Hepatocyte (in vitro differentiated cells): ENCODE data around the gene XKR7. TPM values are rescaled to one million over a fixed set of nuclear protein-coding genes. Genes with fewer than 3 reads are reported as not detected.

ENCODE experiments used
- DNase-seq: peaks from one replicate; pipeline ENCODE4 v3.0.0-alpha.2; 2016; ENCODE audit warnings: low spot score
- H2AFZ ChIP-seq: fragments of 200-600 bp; sonication (generic); 2 replicates; pipeline ENCODE4 v1.6.0; 2016; ENCODE audit warnings: antibody characterized with exemption, mild to moderate bottlenecking
- H3K27ac ChIP-seq: fragments of 200-600 bp; sonication (generic); 2 replicates; pipeline ENCODE4 v1.5.1; 2016; ENCODE audit warnings: mild to moderate bottlenecking
- H3K27me3 ChIP-seq: fragments of 200-600 bp; sonication (generic); 2 replicates; pipeline ENCODE4 v1.6.1; 2016
- H3K36me3 ChIP-seq: fragments of 200-600 bp; sonication (generic); replicated peaks from 2 replicates; pipeline ENCODE4 v1.5.1; 2016; ENCODE audit warnings: low read depth; ENCODE audit not compliant: insufficient read depth
- H3K4me1 ChIP-seq: fragments of 200-600 bp; sonication (generic); 2 replicates; pipeline ENCODE4 v1.5.1; 2016; ENCODE audit warnings: mild to moderate bottlenecking, moderate library complexity; ENCODE audit not compliant: insufficient read depth
- H3K4me2 ChIP-seq: fragments of 200-600 bp; sonication (generic); 2 replicates; pipeline ENCODE4 v1.6.0; 2016
- H3K4me3 ChIP-seq: fragments of 200-600 bp; sonication (generic); 2 replicates; pipeline ENCODE4 v1.5.1; 2016; ENCODE audit warnings: mild to moderate bottlenecking
- H3K79me2 ChIP-seq: fragments of 200-600 bp; sonication (generic); 2 replicates; pipeline ENCODE4 v1.6.0; 2017; ENCODE audit warnings: mild to moderate bottlenecking
- H3K9me2 ChIP-seq: fragments of 200-600 bp; sonication (generic); replicated peaks from 2 replicates; pipeline ENCODE4 v1.6.0; 2017; ENCODE audit warnings: mild to moderate bottlenecking; ENCODE audit not compliant: insufficient read depth
- H3K9me3 ChIP-seq: fragments of 200-600 bp; sonication (generic); 2 replicates; pipeline ENCODE4 v1.5.1; 2016; ENCODE audit warnings: low read depth, mild to moderate bottlenecking
- H4K20me1 ChIP-seq: fragments of 200-600 bp; sonication (generic); 2 replicates; pipeline ENCODE4 v1.6.0; 2016; ENCODE audit warnings: mild to moderate bottlenecking; ENCODE audit not compliant: insufficient read depth, poor library complexity, severe bottlenecking
- EZH2 ChIP-seq: fragments of 200-600 bp; sonication (generic); IDR thresholded peaks from 2 replicates; pipeline ENCODE4 v1.6.1; 2016; ENCODE audit warnings: antibody characterized with exemption, mild to moderate bottlenecking, borderline replicate concordance
- EZH2phosphoT487 ChIP-seq: fragments of 200-600 bp; sonication (generic); IDR thresholded peaks from one replicate; pipeline ENCODE4 v1.6.1; 2018; ENCODE audit warnings: antibody characterized with exemption, mild to moderate bottlenecking, low read depth, moderate library complexity; ENCODE audit not compliant: unreplicated experiment, severe bottlenecking
- WGBS: methylation state at CpG from one replicate; pipeline ENCODE4 v1.1.6; 2016; ENCODE audit warnings: low lambda C conversion rate; ENCODE audit errors: missing lambda C conversion rate; 5-methylcytosine and 5-hydroxymethylcytosine counted together
- polyA plus RNA-seq: library from polyadenylated mRNA; unstranded; fragments of >200 nt; fragmentation: Nextera tagmentation; extraction: Ambion mirVana; gene quantifications from 2 replicates; pipeline ENCODE4 v1.2.1, GENCODE V29; 2016
- total RNA-seq: library from RNA; depleted of rRNA; stranded (reverse); fragments of >200 nt; gene quantifications from 2 replicates; pipeline ENCODE4 v1.2.3, GENCODE V29; 2014
- TF ChIP-seq, protein P1 (sequence below): fragments of 200-600 bp; sonication (generic); IDR thresholded peaks from 2 replicates; pipeline ENCODE4 v1.5.1; 2016; ENCODE audit warnings: antibody characterized with exemption, mild to moderate bottlenecking; ENCODE audit not compliant: poor library complexity

The XKR7 gene
- total and polyA plus RNA-seq, 2 experiments from 2014 or later, result 0.37 TPM; not detected in 1

DNA sequence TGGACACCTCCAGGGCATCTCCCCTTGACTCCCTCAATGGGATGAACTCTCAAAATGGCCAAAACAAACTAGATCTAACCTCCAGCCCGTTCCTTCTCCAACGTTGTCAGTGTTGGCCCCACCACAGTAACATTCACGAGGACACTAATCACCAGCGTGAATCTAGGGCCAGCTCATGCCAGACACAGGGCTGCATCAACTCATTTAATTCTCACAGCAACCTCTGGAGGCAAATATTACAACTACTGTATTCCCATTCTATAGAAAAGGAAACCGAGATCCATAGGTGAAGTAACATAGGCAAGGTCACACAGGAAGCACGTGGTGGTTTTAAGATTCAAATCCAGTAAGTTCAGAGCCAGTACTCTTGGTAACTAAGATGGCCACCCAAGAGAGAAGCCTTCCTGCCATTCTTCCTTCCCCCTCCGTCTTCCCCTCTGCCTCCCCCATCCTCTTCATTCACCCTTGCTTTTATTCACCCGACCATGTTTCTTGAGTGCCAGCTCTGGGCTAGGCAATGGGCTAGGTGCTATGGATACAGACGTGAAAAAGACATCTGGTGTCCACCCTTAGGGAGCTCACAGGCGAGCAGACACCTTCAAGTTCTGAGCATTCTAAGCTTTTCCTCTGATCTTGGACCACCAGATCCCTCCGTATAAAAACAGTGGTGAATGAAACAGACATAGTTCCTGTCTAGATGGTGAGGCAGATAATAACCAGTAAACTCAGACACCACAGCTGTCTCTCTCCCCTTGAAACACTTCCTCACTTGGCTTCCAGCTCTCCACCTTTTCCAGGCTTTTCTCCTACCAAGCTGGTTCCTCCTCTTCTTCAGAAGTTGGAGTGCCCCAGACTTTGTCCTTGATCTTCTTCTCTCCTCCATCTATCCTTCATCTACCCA is 51.9 kb downstream of the XKR7 start:
- 51% methylated on average over 11 of the region's 11 CpGs for WGBS
- no peak for DNase-seq
- H3K4me1 ChIP-seq, result peaks cover 8% of the 10 kb centered on the region
- peak overlapping the region; percentile 94 for H3K4me2 ChIP-seq
- no peak overlapping the region for H2AFZ ChIP-seq
- H3K36me3 ChIP-seq, result no peaks in the 10 kb centered on the region
- H3K9me3 ChIP-seq, result no peaks in the 10 kb centered on the region
- no peak overlapping the region for H3K27ac ChIP-seq
- H3K4me3 ChIP-seq, result peak overlapping the region; percentile 65
- no peaks in the 10 kb centered on the region for H3K79me2 ChIP-seq
- no peaks in the 10 kb centered on the region for H3K9me2 ChIP-seq
- TF ChIP-seq EZH2phosphoT487, result no peak
- TF ChIP-seq EZH2, result no peak
- TF ChIP-seq, protein P1, sequence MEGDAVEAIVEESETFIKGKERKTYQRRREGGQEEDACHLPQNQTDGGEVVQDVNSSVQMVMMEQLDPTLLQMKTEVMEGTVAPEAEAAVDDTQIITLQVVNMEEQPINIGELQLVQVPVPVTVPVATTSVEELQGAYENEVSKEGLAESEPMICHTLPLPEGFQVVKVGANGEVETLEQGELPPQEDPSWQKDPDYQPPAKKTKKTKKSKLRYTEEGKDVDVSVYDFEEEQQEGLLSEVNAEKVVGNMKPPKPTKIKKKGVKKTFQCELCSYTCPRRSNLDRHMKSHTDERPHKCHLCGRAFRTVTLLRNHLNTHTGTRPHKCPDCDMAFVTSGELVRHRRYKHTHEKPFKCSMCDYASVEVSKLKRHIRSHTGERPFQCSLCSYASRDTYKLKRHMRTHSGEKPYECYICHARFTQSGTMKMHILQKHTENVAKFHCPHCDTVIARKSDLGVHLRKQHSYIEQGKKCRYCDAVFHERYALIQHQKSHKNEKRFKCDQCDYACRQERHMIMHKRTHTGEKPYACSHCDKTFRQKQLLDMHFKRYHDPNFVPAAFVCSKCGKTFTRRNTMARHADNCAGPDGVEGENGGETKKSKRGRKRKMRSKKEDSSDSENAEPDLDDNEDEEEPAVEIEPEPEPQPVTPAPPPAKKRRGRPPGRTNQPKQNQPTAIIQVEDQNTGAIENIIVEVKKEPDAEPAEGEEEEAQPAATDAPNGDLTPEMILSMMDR, result no peak
- no peaks in the 10 kb centered on the region for H4K20me1 ChIP-seq
- H3K27me3 ChIP-seq, result peaks cover 79% of the 10 kb centered on the region

DNA sequence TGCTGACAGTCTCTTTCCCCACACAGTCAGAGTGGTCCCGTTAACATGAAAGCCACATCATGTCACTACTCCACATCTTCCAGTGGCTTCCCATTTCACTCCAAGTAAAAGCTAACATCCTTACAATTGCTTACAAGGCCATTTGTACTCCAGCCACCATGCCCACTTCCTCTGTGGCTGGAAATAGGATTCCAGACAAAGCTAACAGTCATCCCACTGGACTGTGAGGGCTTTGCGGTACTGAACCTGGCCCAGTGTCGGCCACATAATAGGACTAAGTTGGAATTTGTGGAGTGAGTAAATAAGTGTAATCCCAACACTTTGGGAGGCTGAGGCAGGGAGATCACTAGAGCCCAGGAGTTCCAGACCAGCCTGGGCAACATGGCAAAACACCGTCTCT is 53.1 kb downstream of the XKR7 start:
- Histone ChIP-seq H3K4me1 (peaks cover 8% of the 10 kb centered on the region), H4K20me1 (no peaks in the 10 kb centered on the region), H3K4me2 (no peak overlapping the region), H3K79me2 (no peaks in the 10 kb centered on the region), H3K27me3 (peaks cover 80% of the 10 kb centered on the region), H3K36me3 (no peaks in the 10 kb centered on the region), H3K27ac (no peak overlapping the region), H3K9me3 (no peaks in the 10 kb centered on the region), H3K4me3 (no peak overlapping the region), H3K9me2 (no peaks in the 10 kb centered on the region), H2AFZ (no peak overlapping the region)
- DNase-seq, result no peak
- no peak for TF ChIP-seq EZH2
- TF ChIP-seq, protein P1, result no peak
- TF ChIP-seq EZH2phosphoT487, result no peak
- WGBS, result 92% methylated on average over 4 of the region's 4 CpGs

DNA sequence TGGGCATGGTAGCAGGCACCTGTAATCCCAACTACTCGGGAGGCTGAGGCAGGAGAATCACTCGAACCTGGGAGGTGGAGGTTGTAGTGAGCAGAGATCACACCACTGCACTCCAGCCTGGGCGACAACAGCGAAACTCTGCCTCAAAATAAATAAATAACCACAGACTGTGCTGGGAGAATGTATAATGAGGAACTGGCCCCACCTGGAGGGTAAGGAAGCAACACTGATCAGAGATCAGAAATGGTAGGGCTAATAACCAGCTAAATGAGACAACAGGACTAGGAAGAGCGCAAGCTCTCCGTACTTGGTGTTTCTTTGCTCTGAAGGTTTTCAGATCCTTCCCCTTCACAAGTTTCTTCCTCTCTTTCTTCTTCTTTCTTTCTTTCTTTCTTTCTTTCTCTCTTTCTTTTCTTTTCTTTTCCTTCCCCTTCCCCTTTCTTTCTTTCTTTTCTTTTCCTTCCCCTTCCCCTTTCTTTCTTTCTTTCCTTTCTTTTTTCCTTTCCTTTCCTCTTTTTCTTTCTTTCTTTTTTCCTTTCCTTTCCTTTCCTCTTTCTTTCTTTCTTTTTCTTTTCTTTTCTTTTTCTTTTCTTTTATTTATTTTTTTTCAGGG is 56.8 kb downstream of the XKR7 start:
- Histone ChIP-seq H3K4me3 (no peak overlapping the region), H2AFZ (no peak overlapping the region), H4K20me1 (no peaks in the 10 kb centered on the region), H3K9me2 (no peaks in the 10 kb centered on the region), H3K79me2 (no peaks in the 10 kb centered on the region), H3K4me1 (no peaks in the 10 kb centered on the region), H3K4me2 (no peak overlapping the region), H3K36me3 (no peaks in the 10 kb centered on the region), H3K27me3 (peaks cover 63% of the 10 kb centered on the region), H3K27ac (no peak overlapping the region), H3K9me3 (no peaks in the 10 kb centered on the region)
- 91% methylated on average over 6 of the region's 6 CpGs for WGBS
- DNase-seq, result no peak
- TF ChIP-seq, protein P1, result no peak
- TF ChIP-seq EZH2, result no peak
- no peak for TF ChIP-seq EZH2phosphoT487
